Stimulated activated naive B cell treated with anti-CD40 and anti-IgM and Interleukin-4, amounts not matched to agents 10 μg/mL and 1 μg/mL and 100 μg/mL, for 72 hours (primary cell): ENCODE results near the gene CLEC5A.
A peak's percentile ranks its signal among the peaks of the same experiment; 100 is the strongest.

Source experiments
- ATAC-seq, 2 donors: fragments of 150-1000 bp; cut with Tn5 transposase; replicated peaks; 2 replicates each; pipeline ENCODE4 v1.10.0; 2021; ENCODE audit warnings: moderate library complexity in 1 of 2
- DNase-seq: peaks from one replicate; pipeline ENCODE4 v3.0.0; 2021
- H3K27ac Mint-ChIP-seq: one replicate; pipeline ENCODE4 v1.8.0; 2022; ENCODE audit warnings: mild to moderate bottlenecking, mixed read lengths
- H3K27me3 Mint-ChIP-seq, 2 donors: one replicate each; pipeline ENCODE4 v1.8.0; 2022; ENCODE audit warnings: mixed read lengths in 2 of 2
- H3K36me3 Mint-ChIP-seq, 2 donors: one replicate each; pipeline ENCODE4 v1.8.0; 2022; ENCODE audit warnings: mixed read lengths in 2 of 2, mild to moderate bottlenecking in 1 of 2
- H3K4me1 Mint-ChIP-seq, 2 donors: one replicate each; pipeline ENCODE4 v1.8.0; 2022; ENCODE audit warnings: mixed read lengths in 2 of 2, mild to moderate bottlenecking in 1 of 2
- H3K4me3 Mint-ChIP-seq, 2 donors: one replicate each; pipeline ENCODE4 v1.8.0; 2022; ENCODE audit warnings: mild to moderate bottlenecking in 2 of 2, mixed read lengths in 2 of 2, moderate library complexity in 1 of 2
- H3K9me3 Mint-ChIP-seq, 2 donors: one replicate each; pipeline ENCODE4 v1.8.0; 2022; ENCODE audit warnings: mixed read lengths in 2 of 2, mild to moderate bottlenecking in 1 of 2

CLEC5A gene

DNA sequence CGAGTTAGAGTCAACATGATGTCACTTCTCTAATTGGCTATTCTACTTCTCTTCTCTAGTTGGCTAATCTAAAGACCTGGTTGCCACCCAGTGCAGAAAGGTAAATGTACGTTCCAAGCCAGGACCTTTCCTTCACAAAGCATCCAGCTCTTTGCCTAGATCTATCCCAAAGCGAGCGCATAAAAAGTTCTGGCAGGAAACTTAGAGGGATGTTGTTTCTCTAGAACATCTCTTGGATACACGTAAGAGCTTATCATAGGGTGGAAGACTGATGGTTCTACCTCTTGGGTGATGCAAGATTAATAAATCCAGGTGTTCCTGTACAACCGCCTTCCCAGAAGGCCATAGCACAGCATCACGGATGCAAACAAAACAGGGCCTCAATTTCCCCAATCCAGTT, 26.9 kb upstream of the CLEC5A start, which contains the start of gene TAS2R38:
Gene TAS2R38, minus strand, starts transcription at position 101 of the 400 bp plus-strand sequence. Its CDS starts 84 bp downstream, at position 17.
- DNase-seq = no peak
- no peak within 1 kb of the TSS for H3K4me3 Mint-ChIP-seq
- no peak within 1 kb of the TSS for H3K27ac Mint-ChIP-seq
- no peaks in the 10 kb centered on the region for H3K9me3 Mint-ChIP-seq
- H3K36me3 Mint-ChIP-seq = no peaks in the 10 kb centered on the region
- H3K27me3 Mint-ChIP-seq = no peaks in the 10 kb centered on the region
- no peak for ATAC-seq
- H3K4me1 Mint-ChIP-seq = peaks cover 8 to 16% of the 10 kb centered on the region in 2 donors

DNA sequence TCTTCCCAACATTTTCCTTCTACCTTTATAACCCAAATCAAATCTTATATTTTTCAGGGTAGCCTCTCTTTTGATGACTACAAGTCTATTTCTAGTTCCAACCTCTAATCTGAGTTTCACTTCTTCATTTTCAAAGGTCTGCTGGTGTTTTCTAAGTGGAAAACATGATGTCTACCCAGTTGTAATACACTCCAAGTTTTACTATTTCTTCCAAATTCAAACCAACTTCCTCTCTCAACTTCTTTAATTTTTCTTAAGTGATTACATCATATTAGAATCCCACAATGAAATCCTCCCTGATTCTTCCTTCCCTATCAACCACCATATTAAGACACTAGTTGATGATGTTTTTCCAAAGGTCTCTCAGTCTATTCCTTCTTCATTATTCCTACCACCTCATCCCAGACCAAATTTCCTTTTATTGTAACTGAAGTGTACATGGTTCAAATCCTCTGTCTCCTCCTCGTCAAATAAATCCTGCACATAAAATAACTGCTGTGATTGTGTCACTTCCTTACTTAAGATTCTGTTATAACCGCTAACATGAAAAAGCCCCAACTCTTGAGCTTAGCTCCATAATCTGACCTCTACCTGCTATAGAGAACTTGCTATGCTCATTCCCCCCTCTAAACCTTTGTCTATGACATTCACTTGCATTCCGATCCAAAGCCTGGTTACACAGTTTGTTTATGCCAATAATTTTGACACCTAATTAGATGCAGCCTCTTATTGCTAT, 14.1 kb upstream of the CLEC5A start:
- no peaks in the 10 kb centered on the region for H3K27me3 Mint-ChIP-seq
- DNase-seq (no peak), ATAC-seq (peak; percentile 96 to 97)
- peak overlapping the region; percentile 62 for H3K27ac Mint-ChIP-seq
- H3K36me3 Mint-ChIP-seq = no peaks in the 10 kb centered on the region
- peaks cover 15 to 35% of the 10 kb centered on the region in 2 donors for H3K4me1 Mint-ChIP-seq
- H3K9me3 Mint-ChIP-seq = peaks cover 9 to 13% of the 10 kb centered on the region in 2 donors
- peak overlapping the region; percentile 5 to 38 for H3K4me3 Mint-ChIP-seq

DNA sequence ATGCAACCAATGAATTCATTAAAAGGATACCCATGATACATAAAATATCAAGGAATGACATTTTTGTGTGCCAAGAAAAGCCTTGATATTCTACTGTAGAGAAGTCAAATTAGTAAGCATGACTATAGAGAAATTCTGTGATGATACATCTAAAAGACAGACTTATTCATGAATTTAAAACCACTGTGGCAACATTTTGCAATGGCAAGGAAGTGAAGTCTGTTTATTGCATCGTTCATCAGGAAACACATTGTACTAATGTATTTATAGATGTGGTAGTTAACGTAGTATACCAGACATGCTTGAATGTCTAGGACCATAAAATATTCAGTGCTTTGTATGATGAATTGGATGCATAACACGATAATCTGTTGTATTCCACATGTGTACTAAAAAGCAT, 9.3 kb upstream of the CLEC5A start:
- no peak for DNase-seq
- Mint-ChIP-seq H3K36me3 (no peaks in the 10 kb centered on the region), H3K4me3 (no peak overlapping the region), H3K27ac (no peak overlapping the region), H3K4me1 (peaks cover 13 to 35% of the 10 kb centered on the region in 2 donors), H3K9me3 (peaks cover 5 to 8% of the 10 kb centered on the region in 2 donors), H3K27me3 (no peaks in the 10 kb centered on the region)
- no peak for ATAC-seq

DNA sequence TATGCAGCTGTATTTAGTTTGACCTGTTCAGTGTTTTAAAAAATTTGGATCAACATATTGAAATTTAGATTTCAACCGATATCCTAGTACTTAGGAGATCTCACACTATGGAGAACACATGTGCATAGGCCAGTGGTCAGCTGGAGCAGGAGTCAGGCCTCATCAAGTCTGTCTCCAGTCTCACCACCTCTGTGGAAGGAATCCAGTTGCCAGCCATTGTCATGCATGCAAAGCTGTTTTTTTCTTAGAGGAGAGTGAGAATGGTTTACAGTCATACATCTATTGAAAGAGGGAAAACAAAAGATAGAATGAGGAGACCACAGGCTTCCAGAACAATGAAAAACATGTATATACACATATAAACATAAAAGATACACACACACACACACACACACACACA, 7.6 kb upstream of the CLEC5A start:
- Mint-ChIP-seq H3K4me1 (peaks cover 2 to 19% of the 10 kb centered on the region in 2 donors), H3K4me3 (no peak overlapping the region), H3K27ac (no peak overlapping the region), H3K36me3 (no peaks in the 10 kb centered on the region), H3K27me3 (no peaks in the 10 kb centered on the region), H3K9me3 (peaks cover 4 to 5% of the 10 kb centered on the region in 2 donors)
- no peak for ATAC-seq
- no peak for DNase-seq

DNA sequence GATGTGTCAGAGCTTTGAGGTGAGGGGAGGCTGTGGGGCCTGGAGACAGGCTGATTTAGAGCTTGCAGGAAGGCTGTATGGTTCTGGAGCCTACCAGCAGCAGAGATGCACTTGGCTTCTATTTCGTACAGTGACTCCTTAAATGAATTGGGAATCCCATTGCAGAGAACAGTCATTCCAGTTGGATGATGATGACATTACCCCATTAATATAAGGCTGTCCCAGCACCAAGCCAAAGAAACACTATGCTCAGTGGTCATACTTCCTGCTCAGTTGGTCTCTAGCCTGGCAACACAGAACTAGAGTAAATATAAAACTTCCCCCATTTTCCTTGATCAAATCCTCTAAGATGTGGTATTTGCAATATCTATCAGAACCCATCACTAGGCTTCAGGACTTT, 5.7 kb upstream of the CLEC5A start:
- Mint-ChIP-seq H3K27me3 (no peaks in the 10 kb centered on the region), H3K9me3 (peaks cover 4% of the 10 kb centered on the region in 2 donors), H3K4me1 (peaks cover 0 to 11% of the 10 kb centered on the region in 2 donors), H3K27ac (no peak overlapping the region), H3K4me3 (no peak overlapping the region), H3K36me3 (no peaks in the 10 kb centered on the region)
- DNase-seq = no peak
- no peak for ATAC-seq

DNA sequence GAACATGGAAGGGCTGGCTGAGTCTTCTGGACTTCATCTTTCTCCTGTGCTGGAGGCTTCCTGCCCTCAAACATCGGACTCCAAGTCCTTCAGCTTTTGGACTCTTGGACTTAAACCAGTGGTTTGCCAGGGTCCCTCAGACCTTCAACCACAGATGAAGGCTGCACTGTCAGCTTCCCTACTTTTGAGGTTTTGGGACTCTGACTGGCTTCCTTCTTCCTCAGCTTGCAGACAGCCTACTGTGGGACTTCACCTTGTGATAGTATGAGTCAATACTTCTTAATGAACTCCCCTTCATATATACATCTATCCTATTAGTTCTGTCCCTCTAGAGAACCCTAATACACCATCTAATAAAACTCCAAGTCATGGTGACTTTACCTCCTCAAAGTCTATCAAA, 4.0 kb upstream of the CLEC5A start:
- Mint-ChIP-seq H3K4me3 (no peak overlapping the region), H3K4me1 (peaks cover 3 to 6% of the 10 kb centered on the region in 2 donors), H3K27me3 (no peaks in the 10 kb centered on the region), H3K27ac (no peak overlapping the region), H3K9me3 (no peaks in the 10 kb centered on the region), H3K36me3 (no peaks in the 10 kb centered on the region)
- ATAC-seq = no peak
- no peak for DNase-seq

DNA sequence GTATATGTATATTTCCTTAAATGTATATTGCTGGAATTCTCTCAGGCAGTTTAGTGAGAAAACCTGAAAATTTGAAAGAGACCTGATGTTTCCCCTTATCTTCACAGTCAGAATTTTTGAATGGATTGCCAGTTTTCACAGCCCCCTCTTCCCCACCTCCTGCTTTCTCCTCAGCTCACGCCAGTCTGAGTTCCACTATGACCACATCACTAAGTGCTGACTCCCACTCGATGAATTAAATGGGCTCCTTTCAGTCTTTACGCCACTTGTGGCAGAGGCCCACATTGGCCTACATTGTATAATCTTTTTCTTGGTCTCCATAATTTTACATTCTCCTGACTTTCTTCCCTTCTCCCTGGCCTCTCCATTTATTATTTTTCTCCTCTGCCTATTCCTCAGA, 3.1 kb upstream of the CLEC5A start:
- Mint-ChIP-seq H3K4me1 (peaks cover 8 to 11% of the 10 kb centered on the region in 2 donors), H3K4me3 (no peak overlapping the region), H3K36me3 (no peaks in the 10 kb centered on the region), H3K27ac (no peak overlapping the region), H3K27me3 (no peaks in the 10 kb centered on the region), H3K9me3 (no peaks in the 10 kb centered on the region)
- DNase-seq (no peak), ATAC-seq (no peak)

DNA sequence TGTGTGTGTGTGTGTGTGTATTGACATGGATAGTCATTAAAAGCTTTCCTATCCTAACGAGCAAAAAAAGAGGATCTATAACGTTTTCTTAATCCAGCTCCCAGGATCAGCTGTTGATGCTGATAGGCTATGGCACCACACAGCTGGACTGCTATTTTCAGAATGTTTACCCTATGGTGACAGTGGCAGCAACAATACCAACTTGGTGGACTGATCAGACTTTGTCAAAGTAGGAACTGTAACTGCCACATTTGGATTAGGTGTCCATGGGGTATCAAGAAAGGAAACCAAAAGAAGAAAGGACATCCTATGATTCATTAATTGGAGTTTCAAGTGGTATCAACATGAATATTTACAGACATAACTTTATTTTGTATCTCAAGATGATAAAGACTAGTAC, 2.7 kb upstream of the CLEC5A start:
- no peak for ATAC-seq

DNA sequence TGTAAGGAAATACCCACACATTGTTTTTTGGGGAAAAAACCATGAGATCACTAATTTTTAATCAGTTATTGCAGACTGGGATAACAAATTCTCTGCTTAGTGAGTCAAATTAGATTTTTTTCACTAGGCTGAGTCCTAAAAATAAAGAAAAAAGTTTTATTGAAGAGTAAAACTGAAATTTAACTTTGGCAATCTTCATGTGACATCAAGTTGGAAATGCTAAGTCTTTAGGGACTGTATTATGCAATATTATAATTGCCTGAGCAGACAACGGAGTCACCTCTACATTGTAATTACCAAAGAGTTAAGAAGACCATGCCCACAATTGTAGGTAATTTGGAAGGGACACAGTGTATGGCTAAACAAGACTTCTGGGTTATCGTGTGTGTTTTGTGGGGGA, 2.2 kb upstream of the CLEC5A start:
- H3K4me1 Mint-ChIP-seq = peaks cover 8 to 16% of the 10 kb centered on the region in 2 donors
- H3K4me3 Mint-ChIP-seq = no peak overlapping the region
- H3K36me3 Mint-ChIP-seq = no peaks in the 10 kb centered on the region
- H3K9me3 Mint-ChIP-seq = no peaks in the 10 kb centered on the region
- DNase-seq = no peak
- no peak for ATAC-seq
- H3K27me3 Mint-ChIP-seq = no peaks in the 10 kb centered on the region
- no peak overlapping the region for H3K27ac Mint-ChIP-seq

More for the DNA sequence above, 2.7 kb upstream of the CLEC5A start:
- no peaks in the 10 kb centered on the region for H3K27me3 Mint-ChIP-seq
- peaks cover 8 to 16% of the 10 kb centered on the region in 2 donors for H3K4me1 Mint-ChIP-seq
- H3K27ac Mint-ChIP-seq = no peak overlapping the region
- H3K9me3 Mint-ChIP-seq = no peaks in the 10 kb centered on the region
- no peaks in the 10 kb centered on the region for H3K36me3 Mint-ChIP-seq
- no peak overlapping the region for H3K4me3 Mint-ChIP-seq
- no peak for DNase-seq

DNA sequence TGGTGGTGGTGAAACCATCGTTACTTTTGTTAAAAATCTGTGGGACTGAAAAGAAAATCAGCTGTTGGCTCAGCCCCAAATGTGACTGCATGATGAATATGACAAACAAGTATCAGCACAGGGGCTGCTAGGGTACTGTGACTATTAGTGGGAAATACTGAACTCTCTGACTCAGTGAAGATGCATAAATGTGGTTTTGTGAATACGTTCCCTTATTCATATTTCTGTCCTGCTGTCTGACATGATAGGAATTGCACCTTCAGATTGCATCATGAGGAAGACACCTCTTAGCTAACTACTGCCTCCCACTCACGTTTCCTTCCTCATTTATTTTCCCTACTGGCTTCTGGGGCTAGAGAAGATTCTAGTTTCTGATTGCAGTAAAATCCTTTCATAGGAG, 1.4 kb downstream of the CLEC5A start:
- peak overlapping the region; percentile 10 for H3K27ac Mint-ChIP-seq
- H3K9me3 Mint-ChIP-seq = peaks cover 18 to 20% of the 10 kb centered on the region in 2 donors
- ATAC-seq = peak; percentile 81 to 97
- DNase-seq = no peak
- H3K4me1 Mint-ChIP-seq = peaks cover 8 to 16% of the 10 kb centered on the region in 2 donors
- H3K4me3 Mint-ChIP-seq = no peak overlapping the region
- H3K36me3 Mint-ChIP-seq = peaks cover 6 to 10% of the 10 kb centered on the region in 2 donors
- no peaks in the 10 kb centered on the region for H3K27me3 Mint-ChIP-seq

DNA sequence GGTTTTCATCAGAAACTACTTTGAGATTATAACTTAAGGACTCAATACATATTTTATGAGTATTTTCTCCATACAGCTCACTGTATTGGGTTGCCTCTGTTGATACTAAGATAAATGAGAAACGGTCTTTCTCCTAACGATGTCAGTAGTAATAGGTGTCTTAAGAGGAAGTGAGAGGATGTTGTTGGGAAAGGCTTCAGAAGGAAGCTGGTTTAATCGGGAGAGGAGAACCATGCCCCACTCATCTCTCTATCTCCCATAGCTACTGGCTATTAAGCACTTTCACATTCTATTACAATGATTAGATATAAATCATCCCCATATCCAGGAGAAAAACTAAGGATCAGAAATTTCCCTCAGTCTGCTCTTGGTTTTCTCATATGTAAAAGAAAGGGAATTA, 2.0 kb downstream of the CLEC5A start:
- Mint-ChIP-seq H3K4me3 (no peak overlapping the region), H3K4me1 (peaks cover 8 to 16% of the 10 kb centered on the region in 2 donors), H3K27ac (peak overlapping the region; percentile 10), H3K36me3 (peaks cover 8 to 13% of the 10 kb centered on the region in 2 donors), H3K9me3 (peaks cover 21 to 23% of the 10 kb centered on the region in 2 donors), H3K27me3 (no peaks in the 10 kb centered on the region)
- DNase-seq (no peak), ATAC-seq (no peak)

DNA sequence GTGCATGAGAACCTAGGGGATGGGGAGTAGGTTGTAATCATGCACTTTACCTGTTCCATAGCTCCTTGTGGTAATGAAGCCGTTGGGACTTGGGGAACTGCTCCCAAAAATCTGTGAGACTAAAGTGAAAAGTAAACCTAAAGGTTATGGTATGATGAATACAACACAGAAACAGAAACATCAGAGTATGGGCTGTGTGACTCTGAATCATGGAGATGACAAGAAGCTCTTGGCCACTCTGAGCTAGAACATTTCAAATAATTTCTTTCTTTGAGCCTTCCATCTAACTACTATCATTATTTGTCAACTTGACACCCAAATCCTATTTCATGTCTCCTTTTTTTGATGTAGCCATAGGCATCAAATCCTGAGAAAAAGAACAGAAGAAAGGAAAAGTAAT, 2.9 kb downstream of the CLEC5A start:
- Mint-ChIP-seq H3K9me3 (peaks cover 27% of the 10 kb centered on the region in 2 donors), H3K36me3 (peaks cover 10 to 13% of the 10 kb centered on the region in 2 donors), H3K27me3 (no peaks in the 10 kb centered on the region), H3K27ac (no peak overlapping the region), H3K4me3 (no peak overlapping the region), H3K4me1 (peaks cover 8 to 16% of the 10 kb centered on the region in 2 donors)
- DNase-seq (no peak), ATAC-seq (no peak)

DNA sequence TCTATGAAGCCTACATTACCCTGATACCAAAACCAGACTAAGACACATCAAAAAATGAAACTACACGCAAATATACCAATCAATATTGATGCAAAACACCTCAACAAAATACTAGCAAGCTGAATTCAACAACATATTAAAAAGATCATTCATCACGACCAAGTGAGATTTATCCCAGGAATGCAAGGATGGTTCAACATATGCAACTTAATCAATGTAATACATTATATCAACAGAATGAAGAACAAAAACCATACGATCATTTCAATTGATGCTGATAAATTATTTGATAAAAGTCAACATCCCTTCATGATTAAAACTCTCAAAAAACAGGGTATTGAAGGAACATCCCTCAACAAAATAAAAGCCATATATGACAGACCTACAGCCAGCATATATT, 5.7 kb downstream of the CLEC5A start:
- Mint-ChIP-seq H3K36me3 (peaks cover 10 to 13% of the 10 kb centered on the region in 2 donors), H3K4me1 (peaks cover 8 to 16% of the 10 kb centered on the region in 2 donors), H3K27me3 (no peaks in the 10 kb centered on the region), H3K27ac (no peak overlapping the region), H3K9me3 (peaks cover 30 to 31% of the 10 kb centered on the region in 2 donors), H3K4me3 (no peak overlapping the region)
- no peak for ATAC-seq
- DNase-seq = no peak

DNA sequence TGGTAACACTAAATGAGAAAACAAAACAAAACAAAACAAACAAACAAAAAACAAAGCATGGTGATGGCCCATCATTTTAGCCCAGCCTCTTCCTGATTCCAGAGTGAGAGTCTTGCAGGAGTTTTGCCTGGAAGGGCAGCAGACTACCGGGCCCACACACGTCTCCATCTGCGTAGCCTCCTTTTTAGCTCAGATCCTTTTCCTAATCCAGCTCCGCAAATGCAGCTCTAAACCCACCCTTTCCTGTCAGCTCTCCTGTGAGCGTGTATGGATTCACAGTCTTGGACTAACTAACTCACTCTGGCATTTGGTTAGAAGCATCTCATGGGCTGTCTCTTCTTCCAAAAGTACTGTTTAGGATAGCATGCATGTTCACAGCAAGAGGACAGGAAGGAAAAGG, 16.6 kb downstream of the CLEC5A start:
- no peak for ATAC-seq
- Mint-ChIP-seq H3K4me3 (no peak overlapping the region), H3K27me3 (peaks cover 5 to 11% of the 10 kb centered on the region in 2 donors), H3K9me3 (peaks cover 0 to 5% of the 10 kb centered on the region in 2 donors), H3K4me1 (no peaks in the 10 kb centered on the region), H3K27ac (no peak overlapping the region), H3K36me3 (no peaks in the 10 kb centered on the region)
- DNase-seq = no peak

DNA sequence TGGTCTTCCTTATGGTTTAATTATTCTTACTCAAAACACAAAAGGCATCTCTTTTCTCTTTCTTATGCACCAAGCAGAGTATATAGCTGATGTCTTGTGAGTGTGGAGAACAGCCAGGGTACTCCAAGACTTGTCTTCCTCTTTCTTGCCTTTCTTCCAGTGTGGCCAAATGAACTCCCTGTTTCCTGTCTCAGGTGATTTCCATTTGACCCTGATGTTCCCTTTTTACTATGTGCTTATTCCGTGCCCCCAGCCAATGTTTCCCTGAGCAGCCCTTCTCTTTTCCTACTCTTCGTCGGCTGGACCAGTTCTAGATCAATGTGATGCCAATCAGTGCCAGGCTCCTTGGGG, 18.0 kb downstream of the CLEC5A start:
- no peak for DNase-seq
- H3K4me1 Mint-ChIP-seq = no peaks in the 10 kb centered on the region
- peaks cover 5 to 11% of the 10 kb centered on the region in 2 donors for H3K27me3 Mint-ChIP-seq
- no peaks in the 10 kb centered on the region for H3K36me3 Mint-ChIP-seq
- no peak overlapping the region for H3K4me3 Mint-ChIP-seq
- ATAC-seq = no peak
- no peak overlapping the region for H3K27ac Mint-ChIP-seq
- peaks cover 0 to 5% of the 10 kb centered on the region in 2 donors for H3K9me3 Mint-ChIP-seq
